ENCODE results near the gene BRPF1.

- TF ChIP-seq POLR2AphosphoS5 (IDR thresholded peaks at IDR 0.05) (no peak), POLR2A (IDR thresholded peaks at IDR 0.05) (no peak)
Measured at GRCh38 chr3:9729419-9729818, 2.1 kb upstream of the BRPF1 start.

Data from spleen (tissue), 3 donors.